ENCODE data around the gene FAM167B.
"Not testable (repeated sequence)": the region's sequence is repeated elsewhere in the genome, so short reads cannot be mapped to it uniquely, and the experiment has no call there.

The FAM167B gene

GRCh38 chr1:32255072-32256071, 8.3 kb downstream of the FAM167B start:
- no peak for DNase-seq

GRCh38 chr1:32256473-32257226, 9.6 kb downstream of the FAM167B start:
- no peak for DNase-seq

DNA sequence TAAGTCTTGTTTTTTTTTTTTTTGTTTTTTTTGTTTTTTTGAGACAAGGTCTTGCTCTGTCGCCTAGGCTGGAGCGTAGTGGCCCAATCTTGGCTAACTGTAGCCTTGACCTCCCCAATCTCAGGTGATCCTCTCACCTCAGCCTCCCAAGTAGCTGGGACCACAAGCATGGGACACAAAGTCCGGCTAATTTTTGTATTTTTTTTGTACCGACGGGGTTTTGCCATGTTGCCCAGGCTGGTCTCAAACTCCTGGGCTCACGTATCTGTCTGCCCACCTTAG, 10.1 kb downstream of the FAM167B start:
- no peak for DNase-seq

GRCh38 chr1:32263236-32263593, 16.2 kb downstream of the FAM167B start:
- DNase-seq = not testable (repeated sequence)

DNA sequence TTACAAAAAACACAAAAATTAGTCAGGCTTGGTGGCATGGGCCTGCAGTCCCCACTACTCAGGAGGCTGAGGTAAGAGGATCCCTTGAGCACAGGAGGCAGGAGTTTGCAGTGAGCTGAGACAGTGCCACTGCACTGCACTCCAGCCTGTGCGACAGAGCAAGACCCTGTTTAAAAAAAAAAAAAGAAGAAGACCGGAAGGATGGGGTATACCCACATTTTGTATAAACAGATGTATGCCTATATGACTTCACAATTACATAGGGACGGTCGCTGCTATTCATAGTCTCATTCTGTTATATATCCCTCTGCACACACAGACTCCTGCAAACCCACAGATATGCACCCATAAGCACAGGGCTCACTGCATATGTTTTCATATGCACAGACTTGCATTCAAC, 16.7 kb downstream of the FAM167B start:
- no peak for DNase-seq

GRCh38 chr1:32265846-32266245, 18.8 kb downstream of the FAM167B start:
- no peak for DNase-seq

GRCh38 chr1:32266921-32267591, 20.0 kb downstream of the FAM167B start:
- no peak for DNase-seq

DNA sequence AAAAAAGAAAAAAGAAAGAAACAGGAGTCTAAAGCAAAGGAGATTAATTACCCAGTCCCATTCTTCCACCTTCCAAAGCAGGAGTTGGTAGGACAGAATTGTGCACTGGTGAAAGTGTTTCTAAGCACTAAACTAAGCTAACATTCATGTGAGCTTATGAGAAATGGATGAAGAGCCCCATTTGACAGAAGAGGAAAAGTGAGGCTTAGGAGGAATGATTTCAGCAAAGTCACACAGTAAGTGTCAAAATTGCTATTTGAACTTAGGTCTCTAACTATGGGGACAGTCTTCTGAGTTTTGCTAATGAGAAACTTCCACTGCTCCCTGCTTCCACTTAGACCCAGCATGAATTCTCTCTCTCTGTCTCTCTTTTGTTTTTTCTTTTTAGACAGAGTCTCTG, 22.7 kb downstream of the FAM167B start:
- DNase-seq = no peak

- peak in 1 of 56 donors; percentile 21 for DNase-seq
These were observed 25.8 kb downstream of the FAM167B start for GRCh38 chr1:32272557-32273390.

GRCh38 chr1:32273391-32274208, 26.6 kb downstream of the FAM167B start:
- DNase-seq = no peak

DNA sequence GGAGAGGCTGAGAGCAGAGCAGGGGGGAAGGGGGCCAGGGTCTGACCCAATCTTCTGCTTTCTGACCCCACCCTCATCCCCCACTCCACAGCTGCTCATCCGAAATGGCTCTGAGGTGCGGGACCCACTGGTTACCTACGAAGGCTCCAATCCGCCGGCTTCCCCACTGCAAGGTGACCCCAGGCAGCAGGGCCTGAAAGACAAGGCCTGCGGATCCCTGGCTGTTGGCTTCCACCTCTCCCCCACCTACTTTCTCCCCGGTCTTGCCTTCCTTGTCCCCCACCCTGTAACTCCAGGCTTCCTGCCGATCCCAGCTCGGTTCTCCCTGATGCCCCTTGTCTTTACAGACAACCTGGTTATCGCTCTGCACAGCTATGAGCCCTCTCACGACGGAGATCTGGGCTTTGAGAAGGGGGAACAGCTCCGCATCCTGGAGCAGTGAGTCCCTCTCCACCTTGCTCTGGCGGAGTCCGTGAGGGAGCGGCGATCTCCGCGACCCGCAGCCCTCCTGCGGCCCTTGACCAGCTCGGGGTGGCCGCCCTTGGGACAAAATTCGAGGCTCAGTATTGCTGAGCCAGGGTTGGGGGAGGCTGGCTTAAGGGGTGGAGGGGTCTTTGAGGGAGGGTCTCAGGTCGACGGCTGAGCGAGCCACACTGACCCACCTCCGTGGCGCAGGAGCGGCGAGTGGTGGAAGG, 27.8 kb downstream of the FAM167B start:
- no peak for DNase-seq

GRCh38 chr1:32275424-32275823, 28.4 kb downstream of the FAM167B start:
- DNase-seq = no peak

- DNase-seq = no peak
These were observed 29.2 kb downstream of the FAM167B start for GRCh38 chr1:32276032-32276782.

DNA sequence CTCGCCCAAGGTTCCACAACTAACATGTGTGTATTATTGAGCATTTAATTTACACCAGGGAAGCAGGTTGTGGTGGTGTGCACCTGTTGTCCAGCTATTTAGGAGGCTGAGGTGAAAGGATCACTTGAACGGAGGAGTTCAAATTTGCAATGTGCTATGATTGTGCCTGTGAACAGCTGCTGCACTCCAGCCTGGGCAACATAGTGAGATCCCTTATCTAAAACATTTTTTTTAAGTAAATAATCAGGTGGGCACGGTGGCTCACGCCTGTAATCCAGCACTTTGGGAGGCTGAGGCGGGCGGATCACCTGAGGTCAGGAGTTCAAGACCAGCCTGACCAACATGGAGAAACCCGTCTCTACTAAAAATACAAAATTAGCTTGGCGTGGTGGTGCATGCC, 37.8 kb downstream of the FAM167B start:
- DNase-seq = not testable (repeated sequence)

GRCh38 chr1:32285658-32286057, 38.6 kb downstream of the FAM167B start:
- no peak for DNase-seq

- DNase-seq = peak in 2 of 56 donors; percentile 4 to 7
These were observed 39.7 kb downstream of the FAM167B start for GRCh38 chr1:32286763-32287162.

DNA sequence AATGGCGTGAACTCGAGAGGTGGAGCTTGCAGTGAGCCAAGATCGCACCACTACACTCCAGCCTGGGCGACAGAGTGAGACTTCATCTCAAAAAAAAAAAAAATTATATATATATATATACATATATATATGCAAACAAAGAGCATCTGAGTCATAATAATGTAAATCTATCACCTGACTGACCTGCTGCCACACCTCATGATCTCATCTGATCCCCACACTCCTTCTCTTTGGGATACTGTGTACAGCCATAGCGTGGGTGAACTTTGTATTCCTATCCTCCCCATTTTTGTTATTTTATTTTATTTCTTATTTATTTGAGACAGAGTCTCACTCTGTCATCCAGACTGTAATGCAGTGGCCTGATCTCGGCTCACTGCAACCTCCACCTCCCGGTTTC, 42.2 kb downstream of the FAM167B start:
- DNase-seq = no peak

DNA sequence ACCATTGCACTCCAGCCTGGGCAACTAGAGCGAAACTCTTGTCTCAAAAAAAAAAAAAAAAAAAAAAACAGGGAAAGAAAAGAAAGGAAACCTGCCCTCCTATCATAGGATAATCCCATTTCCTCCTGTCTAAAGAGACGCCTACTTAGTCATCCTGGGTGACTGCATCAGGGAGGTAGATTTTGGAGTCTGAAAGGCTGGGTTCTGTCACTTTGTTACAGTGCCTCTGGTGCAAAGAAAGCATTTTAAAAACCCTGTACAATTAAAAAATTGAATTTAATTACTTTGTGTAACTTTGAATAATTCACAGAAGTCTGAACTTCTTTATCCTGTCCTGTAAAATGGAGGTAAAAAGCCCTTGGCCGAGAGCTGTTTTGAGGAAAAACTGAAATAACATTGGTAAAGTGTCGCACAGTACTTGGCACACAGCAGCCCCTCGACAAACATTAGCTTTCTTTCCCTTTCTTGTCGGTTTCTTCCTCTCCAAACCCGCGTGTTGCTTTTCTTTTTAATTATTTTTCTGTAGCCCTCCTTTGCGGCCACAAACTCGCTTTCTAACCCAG, 44.2 kb downstream of the FAM167B start:
- DNase-seq = no peak

Data from nucleus accumbens (tissue), 56 donors.